Left lung (tissue), 10 donors: ENCODE measurements around the gene LRRC52. TPM values are rescaled to one million over a fixed set of nuclear protein-coding genes. Genes with fewer than 3 reads are reported as not detected.
A peak's percentile ranks its signal among the peaks of the same experiment; 100 is the strongest.

Experiments
- ATAC-seq: fragments of 200-7000 bp; cut with Tn5 transposase; one replicate; pipeline ENCODE4 v1.9.1; 2020; ENCODE audit warnings: moderate library complexity
- DNase-seq, 4 donors: peaks; one replicate each; pipeline ENCODE4 v3.0.0-alpha.2; 2013 to 2020
- H3K27ac ChIP-seq, 2 donors: fragments of 200-600 bp; sonication (generic) in 1 of 2; one replicate each; pipeline versions ENCODE4 v1.5.0 to v1.8.0; 2020 to 2021
- H3K27me3 ChIP-seq, 2 donors: fragments of 200-600 bp; sonication (generic) in 1 of 2; one replicate each; pipeline versions ENCODE4 v1.5.0 to v1.8.0; 2020 to 2021
- H3K36me3 ChIP-seq, 2 donors: fragments of 200-600 bp; sonication (generic) in 1 of 2; one replicate each; pipeline versions ENCODE4 v1.5.0 to v1.8.0; 2020 to 2021
- H3K4me1 ChIP-seq, 2 donors: fragments of 200-600 bp; one replicate each; pipeline ENCODE4 v1.8.0; 2021
- H3K4me3 ChIP-seq, 2 donors: fragments of 200-600 bp; sonication (generic) in 1 of 2; one replicate each; pipeline versions ENCODE4 v1.5.0 to v1.8.0; 2020 to 2021; ENCODE audit warnings: mild to moderate bottlenecking in 1 of 2
- H3K9me3 ChIP-seq, 2 donors: fragments of 200-600 bp; sonication (generic) in 1 of 2; one replicate each; pipeline versions ENCODE4 v1.5.0 to v1.8.0; 2020 to 2021
- intact Hi-C, 2 donors: fragments of 100-400 bp; cut with DNase I; formaldehyde crosslinking; loops; one replicate each; pipeline versions ENCODE4 v1.11.2 to v1.14.2; 2022
- polyA plus RNA-seq, 6 donors: library from polyadenylated mRNA; unstranded; fragments of 120-200 nt; gene quantifications; one replicate each; pipeline ENCODE4 v1.2.1, GENCODE V29; 2013; ENCODE audit not compliant: insufficient read length in 6 of 6
- total RNA-seq, 2 donors: library from RNA; stranded (reverse); fragmentation: NEBNext Ultra II Directional; extraction: Animal tissue kit (Norgen Biotek cat#: 25700); gene quantifications; one replicate each; pipeline ENCODE4 v1.2.1, GENCODE V29; 2021
- TF ChIP-seq, protein P1 (sequence below), 2 donors: fragments of 200-600 bp; sonication (generic) in 1 of 2; IDR thresholded peaks; one replicate each; pipeline versions ENCODE4 v1.5.0 to v1.8.0; 2021; ENCODE audit warnings: antibody characterized with exemption in 2 of 2
- donor health status: DM: no; HTN: yes; CAD: no.
- donor health status: DM: no; HTN: no; CAD: no.

Gene LRRC52
- total and polyA plus RNA-seq, 8 donors = not detected

DNA sequence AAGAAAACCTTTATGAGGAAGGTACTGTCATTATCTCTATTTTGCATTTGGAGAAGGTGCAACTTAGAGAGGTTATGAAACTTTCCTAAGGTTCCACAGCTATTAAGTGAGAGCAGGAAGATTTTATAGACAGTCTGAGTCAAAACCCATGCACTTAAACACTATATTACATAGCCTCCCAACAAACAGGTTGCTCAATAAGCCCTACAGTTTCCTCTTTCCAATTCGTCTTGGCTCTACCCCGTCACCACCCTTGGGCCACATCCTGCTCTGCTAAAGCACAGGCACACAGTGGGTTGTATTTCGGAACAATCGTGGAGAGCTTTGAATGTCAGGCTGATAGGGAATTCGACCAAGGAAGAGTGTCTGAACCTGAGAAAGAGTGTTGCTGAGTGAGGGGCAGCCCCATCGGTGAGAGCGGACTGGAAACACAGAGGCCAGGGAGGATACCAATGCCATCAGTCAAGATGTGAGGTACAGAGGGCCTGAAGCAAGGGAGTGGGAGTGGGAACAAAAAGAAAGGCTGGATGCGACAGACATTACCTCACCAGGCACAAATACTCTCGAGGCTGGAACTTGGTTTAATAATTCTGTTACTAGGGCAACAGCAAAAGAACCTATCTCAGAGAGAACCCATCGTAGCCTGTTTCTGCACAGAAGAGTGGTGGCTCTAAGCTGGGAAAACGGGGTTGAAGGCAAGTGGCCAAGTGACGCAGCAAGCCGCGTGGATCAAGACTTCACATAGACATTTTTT lies 6.3 kb upstream of the LRRC52 start:
- no peaks in the 10 kb centered on the region for H3K27me3 ChIP-seq
- H3K4me3 ChIP-seq = no peak overlapping the region
- H3K9me3 ChIP-seq = no peaks in the 10 kb centered on the region
- H3K4me1 ChIP-seq = peaks cover 0 to 3% of the 10 kb centered on the region in 2 donors
- no peak overlapping the region for H3K27ac ChIP-seq
- no peaks in the 10 kb centered on the region for H3K36me3 ChIP-seq
- intact Hi-C loops = no loop called here
- TF ChIP-seq, protein P1, sequence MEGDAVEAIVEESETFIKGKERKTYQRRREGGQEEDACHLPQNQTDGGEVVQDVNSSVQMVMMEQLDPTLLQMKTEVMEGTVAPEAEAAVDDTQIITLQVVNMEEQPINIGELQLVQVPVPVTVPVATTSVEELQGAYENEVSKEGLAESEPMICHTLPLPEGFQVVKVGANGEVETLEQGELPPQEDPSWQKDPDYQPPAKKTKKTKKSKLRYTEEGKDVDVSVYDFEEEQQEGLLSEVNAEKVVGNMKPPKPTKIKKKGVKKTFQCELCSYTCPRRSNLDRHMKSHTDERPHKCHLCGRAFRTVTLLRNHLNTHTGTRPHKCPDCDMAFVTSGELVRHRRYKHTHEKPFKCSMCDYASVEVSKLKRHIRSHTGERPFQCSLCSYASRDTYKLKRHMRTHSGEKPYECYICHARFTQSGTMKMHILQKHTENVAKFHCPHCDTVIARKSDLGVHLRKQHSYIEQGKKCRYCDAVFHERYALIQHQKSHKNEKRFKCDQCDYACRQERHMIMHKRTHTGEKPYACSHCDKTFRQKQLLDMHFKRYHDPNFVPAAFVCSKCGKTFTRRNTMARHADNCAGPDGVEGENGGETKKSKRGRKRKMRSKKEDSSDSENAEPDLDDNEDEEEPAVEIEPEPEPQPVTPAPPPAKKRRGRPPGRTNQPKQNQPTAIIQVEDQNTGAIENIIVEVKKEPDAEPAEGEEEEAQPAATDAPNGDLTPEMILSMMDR (IDR thresholded peaks at IDR 0.05) = no peak
- ATAC-seq (no peak), DNase-seq (no peak)

DNA sequence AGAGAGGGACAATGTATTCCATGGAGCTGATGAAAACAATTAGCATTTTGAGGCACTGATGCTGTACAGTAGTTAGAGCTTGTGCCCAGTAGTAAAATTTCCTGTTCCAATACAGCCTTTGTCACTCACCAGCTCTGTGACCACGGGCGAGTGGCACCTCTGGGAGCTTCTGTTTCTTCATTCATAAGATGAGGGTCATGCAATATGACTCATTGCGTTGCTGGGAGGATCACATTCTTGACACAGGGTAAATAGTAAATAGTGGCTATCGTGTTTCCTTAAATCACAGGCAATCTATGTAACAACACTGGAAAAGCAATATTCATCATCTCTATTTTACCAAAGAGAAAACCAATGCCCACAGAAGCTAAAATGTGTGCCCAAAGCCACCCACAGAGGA lies 4.5 kb upstream of the LRRC52 start:
- Histone ChIP-seq H3K36me3 (no peaks in the 10 kb centered on the region), H3K9me3 (no peaks in the 10 kb centered on the region), H3K27me3 (peaks cover 0 to 7% of the 10 kb centered on the region in 2 donors), H3K4me1 (peaks cover 6 to 10% of the 10 kb centered on the region in 2 donors), H3K4me3 (no peak overlapping the region), H3K27ac (no peak overlapping the region)
- TF ChIP-seq, protein P1 (IDR thresholded peaks at IDR 0.05) = no peak
- ATAC-seq (no peak), DNase-seq (no peak)
- intact Hi-C loops = no loop called here

DNA sequence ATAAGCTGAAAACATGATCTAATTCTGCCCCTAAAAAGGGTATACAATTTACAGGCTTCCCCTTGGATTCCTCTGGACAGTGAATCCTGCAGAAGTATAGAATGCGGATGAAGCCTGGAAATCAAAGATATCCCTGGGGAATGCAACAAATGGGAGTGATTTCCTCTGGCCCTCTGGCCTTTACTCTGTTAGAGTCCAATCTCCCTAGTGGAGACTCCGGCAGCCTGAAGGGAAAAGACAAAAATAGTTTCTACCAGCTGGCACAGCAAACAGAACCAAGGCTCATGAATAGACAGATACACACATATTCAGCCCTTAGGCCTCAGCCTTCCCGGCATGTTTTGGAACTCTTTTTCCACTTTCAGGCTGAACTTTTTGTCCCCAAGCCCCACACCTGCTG lies 3.9 kb upstream of the LRRC52 start:
- no peaks in the 10 kb centered on the region for H3K36me3 ChIP-seq
- peaks cover 6 to 10% of the 10 kb centered on the region in 2 donors for H3K4me1 ChIP-seq
- no peak overlapping the region for H3K27ac ChIP-seq
- H3K9me3 ChIP-seq = no peaks in the 10 kb centered on the region
- intact Hi-C loops = no loop called here
- DNase-seq = no peak
- TF ChIP-seq, protein P1 (IDR thresholded peaks at IDR 0.05) = no peak
- peaks cover 0 to 7% of the 10 kb centered on the region in 2 donors for H3K27me3 ChIP-seq
- H3K4me3 ChIP-seq = no peak overlapping the region
- ATAC-seq = no peak

DNA sequence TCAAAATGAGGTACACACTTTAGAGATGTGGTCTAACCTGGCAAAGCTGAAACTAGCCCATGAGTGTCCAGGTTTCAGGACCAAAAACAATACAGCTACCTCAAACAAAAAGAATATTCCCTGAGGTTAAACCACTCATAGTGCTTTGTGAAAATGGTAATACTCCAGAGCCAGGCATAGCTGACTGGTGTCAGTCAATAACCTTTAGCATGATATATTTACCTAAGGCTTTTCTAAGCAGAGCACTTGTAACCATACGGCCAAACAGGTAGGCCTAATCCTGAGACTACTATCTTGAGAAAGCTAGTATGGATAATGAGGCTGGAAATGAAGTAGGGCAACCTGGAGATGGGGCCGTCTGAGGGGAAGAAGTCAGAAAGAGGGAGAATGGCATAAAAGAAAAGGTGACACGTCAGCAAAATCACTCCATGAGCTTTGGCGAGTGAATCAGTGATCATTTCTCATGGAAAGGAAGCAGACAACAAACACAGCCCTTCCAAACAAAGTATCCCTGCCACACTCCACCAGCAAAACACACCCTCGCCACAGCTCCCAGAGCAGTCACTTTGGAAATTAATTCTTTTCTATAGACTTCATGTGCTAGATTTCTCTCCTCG lies 1.7 kb upstream of the LRRC52 start:
- peak; percentile 58 for ATAC-seq
- no peak for DNase-seq
- H3K4me3 ChIP-seq = no peak overlapping the region
- peaks cover 6 to 10% of the 10 kb centered on the region in 2 donors for H3K4me1 ChIP-seq
- no peaks in the 10 kb centered on the region for H3K36me3 ChIP-seq
- no peaks in the 10 kb centered on the region for H3K9me3 ChIP-seq
- TF ChIP-seq, protein P1 (IDR thresholded peaks at IDR 0.05) = no peak
- H3K27me3 ChIP-seq = peaks cover 0 to 7% of the 10 kb centered on the region in 2 donors
- H3K27ac ChIP-seq = no peak overlapping the region
- intact Hi-C loops = no loop called here

DNA sequence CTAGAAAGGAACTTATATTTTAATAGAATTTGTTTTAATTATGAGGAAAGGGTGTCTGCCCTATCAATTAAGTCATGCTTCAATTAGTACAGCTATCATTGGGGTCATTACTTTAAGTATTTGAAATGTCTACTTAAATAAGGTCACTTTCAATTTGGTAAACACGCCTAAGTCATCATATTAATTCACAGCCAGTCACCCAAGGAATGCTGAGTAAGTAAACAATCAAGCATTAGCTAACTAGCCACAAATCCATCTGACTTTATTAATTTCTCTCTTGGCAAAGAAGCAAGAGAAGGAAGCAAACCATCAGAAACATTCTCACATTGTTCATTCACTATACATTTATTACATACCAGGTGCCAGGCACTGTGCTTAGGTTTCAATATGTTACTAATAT lies 1.2 kb upstream of the LRRC52 start:
- DNase-seq (no peak), ATAC-seq (peak; percentile 32)
- no peaks in the 10 kb centered on the region for H3K36me3 ChIP-seq
- H3K27ac ChIP-seq = no peak overlapping the region
- H3K4me3 ChIP-seq = no peak overlapping the region
- peaks cover 6 to 10% of the 10 kb centered on the region in 2 donors for H3K4me1 ChIP-seq
- H3K27me3 ChIP-seq = peaks cover 0 to 7% of the 10 kb centered on the region in 2 donors
- no peaks in the 10 kb centered on the region for H3K9me3 ChIP-seq
- TF ChIP-seq, protein P1 (IDR thresholded peaks at IDR 0.05) = no peak
- intact Hi-C loops = no loop called here
